NCI-H1105 treated with DMSO at 0.1 percent for 48 hours (cell line): Measurements from ENCODE around the gene HLCS.

Experiments
- DNase-seq: peaks from one replicate; lab custom pipeline; 2025; lab: John Stamatoyannopoulos, UW

Gene HLCS

DNA sequence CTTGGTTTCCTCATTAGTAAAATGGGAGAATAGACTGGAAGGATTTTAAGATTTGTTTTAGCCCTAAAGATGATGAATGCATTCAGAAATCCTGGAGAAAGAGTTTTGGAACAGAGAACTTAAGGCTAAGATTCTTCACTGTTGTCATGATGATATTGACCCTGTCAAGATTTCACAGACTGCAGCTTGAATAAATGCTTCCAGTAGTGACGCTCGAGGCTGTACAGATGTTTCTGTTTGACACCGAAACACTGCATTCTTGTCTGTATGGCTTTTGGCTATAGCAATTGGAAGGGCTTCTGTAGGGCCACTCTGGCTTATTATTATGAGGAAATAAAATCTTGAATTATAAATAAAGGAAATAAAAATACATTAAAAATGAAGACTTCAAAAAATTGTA is 241.8 kb downstream of the HLCS start:
- DNase-seq: no peak

GRCh38 chr21:36723371-36723881 is 243.0 kb downstream of the HLCS start:
- DNase-seq: no peak

DNA sequence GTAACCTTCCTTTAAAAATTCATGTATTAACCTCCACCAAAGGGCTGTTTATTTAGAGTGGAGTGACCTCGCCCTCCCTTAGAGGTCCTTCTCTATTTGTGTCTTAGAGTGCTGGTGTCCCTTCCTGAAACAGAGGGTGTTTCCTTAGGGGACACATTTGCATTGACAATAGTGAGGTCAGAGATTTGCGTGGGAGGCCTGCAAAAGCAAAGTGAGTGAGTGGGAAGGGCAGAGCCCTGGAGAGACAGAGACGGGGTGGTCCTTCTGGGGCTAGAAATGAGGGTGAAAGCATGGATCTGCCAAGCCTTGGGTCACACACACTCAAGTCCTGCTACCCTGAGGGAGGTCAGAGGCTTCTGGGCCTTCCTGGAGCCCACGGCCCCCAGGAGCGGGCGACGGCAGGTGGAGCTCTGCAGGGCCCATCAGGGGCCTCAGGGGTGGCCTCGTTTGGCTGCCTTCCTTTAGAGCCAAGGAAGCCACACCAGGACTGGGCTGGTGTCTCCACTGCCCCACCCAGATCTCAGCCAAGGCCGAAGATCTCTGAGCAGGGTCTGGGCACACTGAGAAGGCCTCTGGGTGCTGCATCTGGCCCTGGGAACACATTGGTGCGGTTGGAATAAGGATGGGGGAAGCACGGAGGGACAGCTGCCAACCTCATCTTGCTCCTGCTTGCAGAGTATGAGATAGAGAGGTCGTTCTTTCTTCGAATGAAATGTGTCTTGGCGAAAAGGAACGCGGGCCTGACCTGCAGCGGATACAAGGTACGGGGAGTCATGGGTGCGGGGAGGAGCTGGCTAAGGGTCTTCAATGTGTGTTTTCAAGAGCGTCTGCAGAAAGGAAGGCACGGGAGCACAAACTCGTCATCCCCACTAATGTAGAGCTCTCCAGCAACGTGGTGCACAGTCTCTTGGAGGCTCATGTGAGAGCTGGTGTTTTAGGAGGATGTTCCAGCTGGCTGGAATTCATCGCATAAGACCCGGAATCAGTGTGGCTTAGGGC is 243.8 kb downstream of the HLCS start:
- DNase-seq: no peak

GRCh38 chr21:36721817-36722216 is 244.7 kb downstream of the HLCS start:
- DNase-seq: no peak

- DNase-seq: no peak
Measured at GRCh38 chr21:36719614-36720013, 246.9 kb downstream of the HLCS start.

- no peak for DNase-seq
Measured at GRCh38 chr21:36718951-36719501, 247.4 kb downstream of the HLCS start.

DNA sequence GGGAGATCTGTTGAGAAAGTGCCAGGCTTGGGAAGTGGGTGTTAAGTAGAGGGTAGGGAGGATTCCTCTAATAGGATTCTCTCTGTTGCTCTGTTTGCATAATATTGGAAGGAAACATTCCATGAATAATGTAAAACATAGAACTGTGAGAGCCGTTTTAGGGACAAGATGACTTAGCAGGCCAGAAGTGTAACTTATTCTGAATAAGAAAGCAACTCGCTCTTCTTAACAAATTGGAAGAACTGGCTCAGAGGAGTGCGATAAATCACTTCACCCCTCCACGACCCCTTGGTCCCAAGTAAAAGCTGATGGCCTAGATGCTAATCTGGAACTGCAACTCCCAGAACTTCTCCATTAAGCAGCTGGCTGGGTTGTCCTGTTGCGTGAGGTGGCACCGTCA is 248.5 kb downstream of the HLCS start:
- no peak for DNase-seq

DNA sequence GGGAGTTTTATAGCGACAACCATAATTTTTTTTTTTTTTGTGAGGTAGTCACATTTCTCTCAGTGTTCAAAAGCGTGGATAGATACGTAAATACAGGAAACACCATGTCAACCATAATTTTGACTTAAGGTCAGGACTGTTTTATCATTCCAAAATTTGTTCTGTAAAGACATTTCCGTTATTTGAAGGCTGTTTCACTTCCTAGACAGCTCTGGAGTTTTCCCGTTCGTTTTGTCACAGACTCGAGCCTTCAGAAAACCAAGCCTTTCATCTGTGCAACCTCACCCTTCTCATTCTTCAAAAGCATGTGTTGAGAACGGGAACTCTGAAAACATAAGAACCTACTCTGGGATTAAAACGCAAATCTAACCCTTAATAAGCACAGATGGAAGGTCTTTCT is 249.6 kb downstream of the HLCS start:
- DNase-seq: no peak

GRCh38 chr21:36716387-36716786 is 250.1 kb downstream of the HLCS start:
- no peak for DNase-seq

DNA sequence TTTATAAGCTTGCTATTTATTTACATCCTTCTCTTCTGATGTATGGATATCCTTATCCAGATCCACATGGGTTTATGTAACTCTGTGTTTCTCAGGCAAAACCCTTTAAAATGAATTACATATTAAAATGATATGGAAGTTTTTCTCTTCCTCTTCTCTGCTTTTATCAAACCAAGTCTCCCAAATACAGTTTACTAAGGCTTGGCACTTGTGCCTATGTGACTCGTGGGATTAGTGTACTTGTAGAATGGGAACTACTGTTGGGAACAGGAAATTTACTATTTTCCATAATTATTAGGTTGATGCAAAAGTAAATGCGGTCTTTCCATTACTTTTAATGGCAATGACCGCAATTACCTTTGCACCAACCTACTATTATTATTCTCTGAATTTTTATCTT is 252.7 kb downstream of the HLCS start:
- DNase-seq: no peak

GRCh38 chr21:36710729-36711048 is 255.8 kb downstream of the HLCS start:
- DNase-seq: no peak

DNA sequence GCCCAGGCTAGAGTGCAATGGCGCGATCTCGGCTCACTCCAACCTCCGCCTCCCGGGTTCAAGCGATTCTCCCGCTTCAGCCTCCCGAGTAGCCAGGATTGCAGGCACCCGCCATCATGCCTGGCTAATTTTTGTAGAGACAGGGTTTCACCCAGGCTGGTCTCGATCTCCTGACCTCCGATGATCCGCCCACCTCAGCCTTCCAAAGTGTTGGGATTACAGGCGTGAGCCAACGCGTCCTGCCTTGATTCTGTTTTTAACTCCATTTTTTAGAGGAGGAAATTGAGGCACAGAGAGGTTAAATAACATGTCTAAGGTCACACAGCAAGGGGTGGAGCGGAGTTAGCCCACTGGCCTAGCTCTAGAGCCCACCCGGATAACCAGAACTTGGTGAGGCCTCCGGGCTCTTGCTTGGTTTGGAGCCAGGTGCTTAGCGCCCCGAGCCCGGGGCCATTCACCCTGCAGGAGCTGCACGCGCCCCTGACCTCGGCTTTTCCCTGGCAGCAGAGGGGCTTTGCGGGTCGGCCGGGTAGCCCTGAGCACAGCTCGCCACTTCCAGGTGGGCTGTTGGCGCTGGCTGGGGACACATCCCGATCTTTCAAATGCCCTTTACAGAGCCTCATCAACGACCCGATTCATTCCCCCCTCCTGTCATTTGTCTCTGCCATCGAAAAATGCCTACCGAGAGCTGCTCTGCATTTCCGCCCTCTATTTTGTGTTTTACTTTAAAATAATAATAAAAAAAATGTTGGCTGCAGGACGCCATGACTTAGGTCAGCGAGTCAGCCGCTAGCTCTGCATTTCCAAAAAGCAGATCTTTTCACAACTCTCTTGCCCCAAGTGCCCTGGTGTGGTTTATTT is 256.4 kb downstream of the HLCS start:
- no peak for DNase-seq

GRCh38 chr21:36709030-36709867 is 257.2 kb downstream of the HLCS start:
- no peak for DNase-seq

DNA sequence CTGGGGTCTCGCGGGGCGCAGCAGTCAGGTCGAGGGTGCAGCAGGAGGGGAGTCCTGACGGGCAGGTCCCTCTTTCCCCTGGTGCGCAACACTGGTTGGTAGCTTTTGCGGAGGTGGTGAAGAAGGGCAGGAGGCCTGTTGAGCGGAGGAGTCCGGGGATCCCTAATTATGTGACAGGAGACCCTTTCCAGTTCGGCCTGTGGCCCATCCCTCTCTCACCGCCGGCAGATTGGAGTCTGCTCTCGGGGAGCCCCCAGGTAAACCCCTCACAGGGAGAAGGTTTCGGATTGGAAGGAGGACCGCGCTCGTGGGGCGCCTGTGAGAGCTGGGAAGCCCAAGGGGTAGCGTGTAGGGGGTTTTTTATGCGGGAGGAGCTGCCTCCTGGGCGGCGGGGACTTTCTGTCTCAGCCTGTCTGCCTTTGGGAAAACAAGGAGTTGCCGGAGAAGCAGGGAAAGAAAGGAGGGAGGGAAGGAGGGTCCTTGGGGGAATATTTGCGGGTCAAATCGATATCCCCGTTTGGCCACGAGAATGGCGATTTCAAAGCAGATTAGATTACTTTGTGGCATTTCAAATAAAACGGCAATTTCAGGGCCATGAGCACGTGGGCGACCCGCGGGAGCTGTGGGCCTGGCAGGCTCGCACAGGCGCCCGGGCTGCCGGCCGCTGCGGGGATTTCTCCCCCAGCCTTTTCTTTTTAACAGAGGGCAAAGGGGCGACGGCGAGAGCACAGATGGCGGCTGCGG is 258.0 kb downstream of the HLCS start:
- no peak for DNase-seq

DNA sequence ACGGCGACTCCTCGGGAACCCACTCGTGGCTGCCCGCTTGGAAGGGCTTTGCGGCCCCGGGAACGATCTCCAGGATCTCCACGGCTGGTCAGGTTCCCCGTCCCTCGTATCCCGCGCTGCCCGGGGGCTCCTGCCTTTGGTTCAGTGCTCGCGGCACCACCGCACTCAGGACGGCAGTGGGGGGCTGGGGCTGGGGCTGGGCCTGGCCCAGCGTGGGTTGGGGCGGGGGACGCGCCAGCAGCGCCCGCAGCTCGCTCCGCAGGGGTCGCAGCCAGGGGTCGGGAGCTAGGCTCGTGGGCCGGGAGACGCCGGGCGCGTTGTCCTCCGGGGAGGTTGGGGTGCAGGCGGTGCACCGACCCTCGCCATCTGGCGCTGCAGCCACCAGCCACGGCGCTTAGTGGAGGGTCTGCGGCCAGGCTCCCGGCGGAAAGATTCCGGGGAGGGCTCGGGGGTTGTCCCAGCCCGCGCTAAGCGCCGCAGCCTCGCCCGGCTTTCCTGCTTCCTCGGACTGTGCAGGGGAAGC is 258.6 kb downstream of the HLCS start:
- DNase-seq: no peak

DNA sequence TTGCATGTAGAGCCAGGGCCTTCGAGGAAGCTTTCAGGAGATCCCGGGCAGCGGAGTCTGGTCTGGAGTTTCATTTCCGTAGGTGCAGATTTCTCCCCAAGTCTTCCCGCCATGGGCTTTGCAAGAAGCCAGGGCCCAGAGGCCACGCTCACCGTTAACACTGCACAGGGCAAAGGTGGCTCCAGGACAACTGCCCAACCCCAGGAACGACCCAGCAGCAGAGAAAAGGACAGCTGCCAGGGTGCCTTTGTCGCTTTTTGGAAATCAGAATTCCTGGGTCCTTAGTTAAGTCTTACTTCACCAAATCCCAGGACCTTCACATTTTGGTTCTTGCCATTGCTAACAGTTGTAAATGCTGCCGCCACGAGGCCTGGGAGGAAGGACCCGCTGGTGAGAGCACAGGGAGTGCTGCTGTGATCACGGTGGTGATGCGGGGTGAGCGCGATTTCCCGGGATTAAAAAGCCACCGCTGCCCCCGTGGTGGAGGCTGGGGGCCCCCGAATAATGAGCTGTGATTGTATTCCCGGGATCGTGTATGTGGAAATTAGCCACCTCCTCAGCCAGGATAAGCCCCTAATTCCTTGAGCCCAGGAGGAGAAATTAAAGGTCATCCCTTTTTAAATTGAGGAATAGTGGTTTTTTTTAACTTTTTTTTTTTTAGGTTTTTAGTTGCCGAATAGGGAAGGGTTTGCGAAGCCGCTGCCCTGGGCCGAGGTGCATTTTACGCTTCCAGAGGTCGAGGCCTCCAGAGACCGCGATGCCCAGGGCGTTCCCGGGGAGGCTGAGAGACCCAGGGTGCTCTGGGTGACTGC is 259.3 kb downstream of the HLCS start:
- no peak for DNase-seq

DNA sequence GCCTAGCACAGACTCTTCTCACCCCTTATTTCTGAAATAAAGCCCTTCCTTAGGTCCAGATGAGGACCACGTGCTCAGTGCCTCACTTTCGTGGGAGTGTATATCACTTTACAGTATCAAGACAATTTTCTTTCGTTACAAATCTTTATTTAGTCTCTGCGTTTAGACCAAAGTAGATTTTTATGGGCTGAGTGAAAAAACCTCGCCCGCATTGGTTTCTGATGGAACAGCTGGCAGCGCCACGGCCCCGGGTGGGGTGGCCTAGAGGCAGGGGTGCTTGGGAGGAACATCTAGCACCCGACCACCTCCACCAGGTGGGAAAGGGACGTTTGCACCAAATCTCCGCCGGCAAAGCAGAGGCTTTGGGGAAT is 260.0 kb downstream of the HLCS start:
- no peak for DNase-seq

DNA sequence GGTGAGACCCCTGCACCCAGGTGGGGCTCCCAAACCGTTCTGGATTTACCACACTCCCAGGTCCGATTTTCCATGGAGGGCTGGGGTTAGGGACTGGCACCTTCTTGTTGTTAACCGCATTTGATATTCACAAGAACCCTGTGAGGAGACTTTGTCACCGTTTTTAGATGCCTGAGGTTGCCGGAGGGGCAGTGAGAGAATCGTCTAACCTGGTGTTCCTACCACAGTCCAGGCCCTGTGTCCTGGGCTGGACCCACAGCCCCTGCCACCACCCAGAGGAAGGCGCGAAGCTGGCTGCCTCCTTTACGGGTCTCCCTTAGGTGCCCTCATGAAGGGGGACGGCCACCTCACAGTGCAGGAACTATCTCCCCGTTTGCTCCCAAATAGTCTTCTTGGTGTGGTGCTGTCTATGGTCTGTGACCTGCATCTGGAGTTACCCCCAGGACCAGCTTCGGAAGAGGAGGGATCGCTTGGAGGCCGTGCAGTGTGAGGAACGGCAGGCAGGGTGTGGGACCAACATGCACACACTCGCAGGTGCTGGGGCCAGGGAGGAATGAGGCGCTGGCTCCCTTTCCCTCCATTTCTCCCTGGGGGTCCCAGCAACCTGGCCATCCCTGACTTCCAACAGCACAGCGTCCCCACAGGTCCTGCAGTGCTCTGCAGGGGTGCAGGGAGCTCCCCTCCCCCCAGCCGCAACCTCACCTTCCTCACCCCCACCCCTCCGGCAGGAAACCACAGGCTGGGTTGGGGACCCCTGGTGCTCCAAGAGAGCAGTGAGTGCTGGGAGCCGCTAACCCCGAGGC is 260.6 kb downstream of the HLCS start:
- no peak for DNase-seq
